HG02623 (cell line): ENCODE data around the gene METTL8.
"Not testable (repeated sequence)": the region's sequence is repeated elsewhere in the genome, so short reads cannot be mapped to it uniquely, and the experiment has no call there.

Source experiments
- ATAC-seq: cut with Tn5 transposase; IDR thresholded peaks from one replicate; pipeline ENCODE4 v1.9.1; 2021; ENCODE audit warnings: moderate library complexity; ENCODE audit not compliant: unreplicated experiment

The METTL8 gene

GRCh38 chr2:171316220-171316619 is 117.6 kb downstream of the METTL8 start:
- no peak for ATAC-seq

DNA sequence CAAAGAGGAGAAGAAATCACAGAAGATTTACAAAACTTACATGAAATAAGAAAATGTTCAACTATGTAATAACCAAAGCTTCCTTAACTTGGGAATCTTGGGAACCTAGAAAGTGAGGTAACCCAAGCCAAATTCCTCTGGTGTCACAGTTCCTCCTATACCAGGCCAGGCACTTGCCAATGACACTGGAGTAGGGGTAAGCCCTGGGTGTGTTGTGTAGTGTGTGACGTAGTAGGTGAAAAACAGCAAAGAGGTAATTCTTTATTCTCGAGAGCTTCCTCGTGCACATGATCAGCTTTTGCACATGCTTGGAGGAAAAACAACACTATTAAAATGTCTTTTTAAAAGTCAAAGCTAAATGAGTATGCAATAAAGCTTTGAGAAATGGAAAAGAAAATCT is 118.0 kb downstream of the METTL8 start:
- no peak for ATAC-seq

- ATAC-seq, result not testable (repeated sequence)
These were observed 121.6 kb downstream of the METTL8 start for GRCh38 chr2:171312182-171312581.

DNA sequence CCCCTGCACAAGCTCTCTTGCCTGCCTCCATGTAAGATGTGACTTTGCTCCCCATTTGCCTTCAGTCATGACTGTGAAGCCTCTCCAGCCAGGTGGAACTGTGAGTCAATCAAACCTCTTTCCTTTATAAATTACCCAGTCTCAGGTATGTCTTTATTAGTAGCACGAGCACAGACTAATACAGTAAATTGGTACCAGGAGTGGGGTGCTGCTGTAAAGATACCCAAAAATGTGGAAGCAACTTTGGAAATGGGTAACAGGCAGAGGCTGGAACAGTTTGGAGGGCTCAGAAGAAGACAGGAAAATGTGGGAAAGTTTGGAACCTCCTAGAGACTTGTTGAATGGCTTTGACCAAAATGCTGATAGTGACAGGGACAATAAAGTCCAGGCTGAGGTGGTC is 122.2 kb downstream of the METTL8 start:
- ATAC-seq, result not testable (repeated sequence)

DNA sequence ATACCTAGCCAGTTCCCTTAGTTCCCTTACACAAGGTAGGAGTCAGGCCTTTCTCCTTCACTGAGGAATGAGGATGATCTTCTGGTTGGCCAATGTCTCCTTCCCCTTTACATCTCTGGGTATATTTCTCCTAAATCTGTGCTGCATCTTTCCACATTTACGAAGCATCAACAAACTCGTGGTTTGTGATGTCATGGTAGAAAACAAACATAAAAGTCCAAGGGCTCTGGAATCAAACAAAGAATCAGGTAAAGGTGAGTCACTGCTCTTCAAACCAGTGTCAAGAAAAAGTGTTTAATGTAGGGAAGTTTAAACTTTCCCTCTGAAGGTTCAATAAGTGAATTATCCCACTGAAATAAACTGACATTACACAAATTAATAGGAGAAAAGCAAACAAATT is 122.9 kb downstream of the METTL8 start:
- no peak for ATAC-seq

DNA sequence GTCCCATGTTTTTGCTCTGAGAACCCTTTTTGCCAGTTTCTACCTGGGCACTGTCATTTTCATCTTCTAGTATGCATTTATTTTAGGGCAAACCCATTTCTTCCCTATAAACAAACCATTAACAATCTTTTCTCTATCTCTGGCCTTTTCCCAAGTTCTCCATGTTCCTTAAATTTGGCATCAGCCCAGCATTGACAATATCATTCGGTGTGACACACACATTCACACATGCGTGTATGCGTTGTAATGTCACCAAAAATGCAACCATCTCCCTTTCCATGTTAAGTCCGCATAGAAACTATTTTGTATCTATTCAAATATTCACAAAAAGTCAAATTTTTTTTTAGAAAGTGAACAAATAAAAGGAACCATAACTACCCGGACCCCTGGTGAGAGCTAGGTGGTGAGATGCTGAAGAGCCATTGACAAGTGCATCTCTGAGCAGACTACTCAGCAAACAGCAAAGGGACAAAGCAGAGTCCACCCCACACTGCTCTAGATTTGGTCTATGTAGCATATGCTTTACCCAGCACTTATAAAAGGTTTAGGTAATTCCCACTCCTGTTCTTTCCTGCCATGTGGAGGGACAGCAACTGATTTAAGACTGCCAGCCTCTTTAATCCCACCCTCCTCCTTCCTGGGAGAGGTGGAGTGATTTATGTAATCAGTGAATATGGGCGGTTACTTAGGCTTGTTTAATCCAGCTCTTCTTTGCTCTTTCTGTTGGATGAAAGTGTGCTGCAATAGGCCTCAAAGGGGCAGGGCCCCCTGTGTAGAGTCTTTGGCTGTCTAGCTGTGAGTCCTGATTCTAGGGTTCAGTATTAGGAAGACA is 124.1 kb downstream of the METTL8 start:
- no peak for ATAC-seq

GRCh38 chr2:171308280-171309054 is 125.3 kb downstream of the METTL8 start:
- ATAC-seq, result no peak

GRCh38 chr2:171307560-171307959 is 126.2 kb downstream of the METTL8 start:
- no peak for ATAC-seq

GRCh38 chr2:171297956-171298355 is 135.8 kb downstream of the METTL8 start:
- no peak for ATAC-seq

- no peak for ATAC-seq
These were observed 139.2 kb downstream of the METTL8 start for GRCh38 chr2:171294608-171295007.

- ATAC-seq, result no peak
These were observed 140.1 kb downstream of the METTL8 start for GRCh38 chr2:171293661-171294060.

GRCh38 chr2:171289991-171290390 is 143.8 kb downstream of the METTL8 start:
- no peak for ATAC-seq

DNA sequence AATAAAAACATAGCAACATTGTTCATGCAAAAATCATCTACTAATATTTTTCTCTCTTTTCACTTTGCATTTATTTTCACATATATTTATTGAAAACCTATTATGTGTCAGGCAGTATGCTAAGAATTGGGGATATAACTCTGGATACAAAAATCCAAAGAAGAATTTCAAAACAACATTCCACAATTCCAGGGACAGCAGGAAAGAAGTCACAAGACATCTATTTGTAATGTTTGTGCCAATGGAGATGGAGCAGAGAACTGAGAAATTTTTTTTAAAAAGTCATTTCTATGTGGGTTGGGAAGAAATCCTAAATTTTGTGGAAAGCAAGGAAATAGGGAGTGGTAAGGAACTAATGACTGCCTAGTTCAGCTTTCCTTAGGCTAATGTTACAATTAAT is 144.5 kb downstream of the METTL8 start:
- no peak for ATAC-seq

DNA sequence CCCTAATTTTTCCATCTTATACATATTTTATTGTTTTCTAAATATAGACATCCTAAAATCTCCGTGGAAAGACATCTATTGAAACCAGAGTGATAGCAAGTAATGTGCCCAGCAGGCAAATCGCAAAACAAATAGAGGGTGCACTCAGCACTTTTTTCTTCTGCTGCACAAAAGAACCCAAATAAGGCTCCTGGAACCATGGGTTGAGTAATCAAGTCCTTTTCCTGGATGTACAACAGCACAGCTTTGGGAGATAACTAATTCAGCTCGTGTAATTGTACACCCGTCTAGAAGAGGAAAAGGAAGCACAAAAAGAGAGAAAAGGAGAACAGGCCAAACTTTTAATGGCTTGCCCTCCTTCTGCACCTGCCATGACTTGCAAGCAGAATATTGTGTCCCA is 146.2 kb downstream of the METTL8 start:
- ATAC-seq, result no peak

- ATAC-seq, result no peak
These were observed 146.7 kb downstream of the METTL8 start for GRCh38 chr2:171287036-171287571.

- ATAC-seq, result no peak
These were observed 152.7 kb downstream of the METTL8 start for GRCh38 chr2:171281110-171281509.

DNA sequence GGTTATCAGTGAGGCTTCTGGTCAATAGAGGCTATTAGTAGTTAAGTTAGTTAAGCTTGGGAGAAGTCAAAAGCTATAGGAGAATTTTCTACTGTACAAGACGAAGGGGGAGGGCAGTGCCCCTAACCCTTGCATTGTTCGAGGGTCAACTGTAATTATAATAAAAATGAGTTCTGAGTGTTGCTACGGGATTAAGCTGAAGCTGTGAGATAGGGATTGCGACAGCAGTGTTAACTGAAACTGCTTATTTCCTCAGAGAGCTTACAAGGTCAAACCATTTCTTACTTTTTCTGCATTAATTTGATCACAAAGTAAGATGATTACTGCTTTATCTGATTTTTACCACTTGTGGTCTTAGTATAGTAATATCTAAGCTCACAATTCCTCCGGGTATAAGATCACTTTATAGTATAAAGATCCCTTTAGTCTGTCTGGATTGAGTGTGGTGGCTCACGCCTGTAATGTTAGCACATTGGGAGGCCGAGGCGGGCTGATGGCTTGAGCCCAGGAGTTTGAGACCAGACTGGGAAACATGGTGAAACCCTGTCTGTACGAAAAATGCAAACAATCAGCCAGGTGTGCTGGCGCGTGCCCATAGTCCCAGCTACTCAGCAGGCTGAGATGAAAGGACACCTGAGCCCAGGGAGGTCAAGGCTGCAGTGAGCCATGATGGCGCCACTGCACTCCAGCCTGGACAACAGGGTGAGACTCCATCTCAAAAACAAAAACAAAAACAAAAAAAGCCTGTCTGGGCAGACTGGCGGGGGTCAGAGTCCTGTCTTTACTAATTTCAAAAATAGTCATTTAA is 153.6 kb downstream of the METTL8 start:
- no peak for ATAC-seq

- ATAC-seq, result no peak
These were observed 159.0 kb downstream of the METTL8 start for GRCh38 chr2:171274757-171275156.

GRCh38 chr2:171271971-171272436 is 161.8 kb downstream of the METTL8 start:
- no peak for ATAC-seq

GRCh38 chr2:171271386-171271785 is 162.4 kb downstream of the METTL8 start:
- ATAC-seq, result no peak
